H1 (cell line): ENCODE measurements around the gene TBX4. TPM values are rescaled to one million over a fixed set of nuclear protein-coding genes. Genes with fewer than 3 reads are reported as not detected.

Experiments
- PHF8 ChIP-seq: fragments of 200-600 bp; sonication (generic); conservative IDR thresholded peaks from 2 replicates; pipeline ENCODE4 v1.7.1; 2012; ENCODE audit warnings: low read depth, mild to moderate bottlenecking, inconsistent platforms, low read length, moderate library complexity
- RFX5 ChIP-seq: IDR thresholded peaks from 2 replicates; pipeline ENCODE4 v1.6.1; 2011; ENCODE audit warnings: low read depth, low read length, improper control_type of control experiment, borderline replicate concordance
- TBP ChIP-seq: IDR thresholded peaks from 2 replicates; pipeline ENCODE4 v1.6.1; 2011; ENCODE audit warnings: low read depth, low read length, improper control_type of control experiment
- TCF12 ChIP-seq: IDR thresholded peaks from 2 replicates; pipeline ENCODE4 v1.6.1; 2011; ENCODE audit warnings: low read depth, mild to moderate bottlenecking, low read length
- polyA plus RNA-seq, 7 experiments: library from polyadenylated mRNA; depleted of rRNA in 3 of 7; stranded (reverse) in 5 of 7; unstranded in 2 of 7; fragments of >200 nt in 5 of 7; fragments of 200-250 nt in 2 of 7; gene quantifications; 1 replicate in 5 of 7; 2 replicates in 1 of 7; 4 replicates in 1 of 7; pipeline versions ENCODE4 v1.2.1 to v1.2.3, GENCODE V29; 2011 to 2013; ENCODE audit warnings: missing spikeins in 2 of 7, mixed read lengths in 2 of 7
- total RNA-seq: library from RNA; stranded (reverse); fragmentation: NEBNext Ultra II Directional; extraction: Animal tissue kit (Norgen Biotek cat#: 25700); gene quantifications from 2 replicates; pipeline ENCODE4 v1.2.1, GENCODE V29; 2021
- TF ChIP-seq, protein P1 (sequence below), 3 experiments: IDR thresholded peaks; 1 replicate in 2 of 3; 2 replicates in 1 of 3; pipeline versions ENCODE4 v1.5.1 to v1.6.1; 2011; ENCODE audit warnings: low read length in 3 of 3, mild to moderate bottlenecking in 3 of 3, inconsistent platforms in 2 of 3, low read depth in 1 of 3, moderate library complexity in 1 of 3; ENCODE audit not compliant: insufficient read depth in 1 of 3; ENCODE audit errors: control extremely low read depth in 1 of 3
- TF ChIP-seq, protein P2 (sequence below): IDR thresholded peaks from 2 replicates; pipeline ENCODE4 v1.6.1; 2012; ENCODE audit warnings: inconsistent platforms

Gene TBX4
- total and polyA plus RNA-seq, 2 of the 8 experiments (the other 6 are each of a cell fraction or from before 2014, with no cell fraction given) = 0.02 TPM; not detected in 1

DNA sequence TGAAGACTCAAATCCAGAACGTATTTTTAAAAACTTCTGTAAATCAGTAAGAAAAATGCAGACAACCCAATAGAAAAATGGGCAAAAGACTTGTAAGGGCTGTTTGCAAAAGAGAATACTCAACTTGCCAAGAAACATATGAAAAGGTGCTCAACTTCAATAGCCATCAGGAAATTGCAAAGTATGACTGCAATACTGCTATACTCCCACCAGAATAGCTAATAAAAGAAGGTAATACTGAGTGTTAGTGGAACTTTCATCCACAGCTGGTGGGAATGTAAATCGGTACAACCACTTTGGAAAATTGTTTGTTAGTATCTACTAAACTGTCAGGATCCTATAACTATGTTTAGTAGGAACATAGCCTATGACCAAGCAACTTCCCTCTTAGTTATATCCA is 48.1 kb downstream of the TBX4 start (continued):
- TF ChIP-seq, protein P1, sequence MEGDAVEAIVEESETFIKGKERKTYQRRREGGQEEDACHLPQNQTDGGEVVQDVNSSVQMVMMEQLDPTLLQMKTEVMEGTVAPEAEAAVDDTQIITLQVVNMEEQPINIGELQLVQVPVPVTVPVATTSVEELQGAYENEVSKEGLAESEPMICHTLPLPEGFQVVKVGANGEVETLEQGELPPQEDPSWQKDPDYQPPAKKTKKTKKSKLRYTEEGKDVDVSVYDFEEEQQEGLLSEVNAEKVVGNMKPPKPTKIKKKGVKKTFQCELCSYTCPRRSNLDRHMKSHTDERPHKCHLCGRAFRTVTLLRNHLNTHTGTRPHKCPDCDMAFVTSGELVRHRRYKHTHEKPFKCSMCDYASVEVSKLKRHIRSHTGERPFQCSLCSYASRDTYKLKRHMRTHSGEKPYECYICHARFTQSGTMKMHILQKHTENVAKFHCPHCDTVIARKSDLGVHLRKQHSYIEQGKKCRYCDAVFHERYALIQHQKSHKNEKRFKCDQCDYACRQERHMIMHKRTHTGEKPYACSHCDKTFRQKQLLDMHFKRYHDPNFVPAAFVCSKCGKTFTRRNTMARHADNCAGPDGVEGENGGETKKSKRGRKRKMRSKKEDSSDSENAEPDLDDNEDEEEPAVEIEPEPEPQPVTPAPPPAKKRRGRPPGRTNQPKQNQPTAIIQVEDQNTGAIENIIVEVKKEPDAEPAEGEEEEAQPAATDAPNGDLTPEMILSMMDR (IDR thresholded peaks at IDR 0.05; ENCODE audit: control extremely low read depth in 1 of 3, insufficient read depth in 1 of 3, low read depth in 1 of 3, low read length in 3 of 3) = no peak
- TF ChIP-seq, protein P2, sequence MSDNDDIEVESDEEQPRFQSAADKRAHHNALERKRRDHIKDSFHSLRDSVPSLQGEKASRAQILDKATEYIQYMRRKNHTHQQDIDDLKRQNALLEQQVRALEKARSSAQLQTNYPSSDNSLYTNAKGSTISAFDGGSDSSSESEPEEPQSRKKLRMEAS = no peak
- no peak for TF ChIP-seq RFX5
- no peak for TF ChIP-seq TBP
- TF ChIP-seq TCF12 = no peak
- TF ChIP-seq PHF8 = no peak
- TF ChIP-seq, all 59 proteins: peak for 0
